Stimulated activated naive B cell treated with anti-CD40 and anti-IgM and Interleukin-4, amounts not matched to agents 10 μg/mL and 1 μg/mL and 100 μg/mL, for 72 hours (primary cell): Measurements from ENCODE around the gene FAM83C.

Experiments
- ATAC-seq, 2 donors: fragments of 150-1000 bp; cut with Tn5 transposase; replicated peaks; 2 replicates each; pipeline ENCODE4 v1.10.0; 2021; ENCODE audit warnings: moderate library complexity in 1 of 2
- DNase-seq: peaks from one replicate; pipeline ENCODE4 v3.0.0; 2021
- H3K27ac Mint-ChIP-seq: one replicate; pipeline ENCODE4 v1.8.0; 2022; ENCODE audit warnings: mild to moderate bottlenecking, mixed read lengths
- H3K27me3 Mint-ChIP-seq, 2 donors: one replicate each; pipeline ENCODE4 v1.8.0; 2022; ENCODE audit warnings: mixed read lengths in 2 of 2
- H3K36me3 Mint-ChIP-seq, 2 donors: one replicate each; pipeline ENCODE4 v1.8.0; 2022; ENCODE audit warnings: mixed read lengths in 2 of 2, mild to moderate bottlenecking in 1 of 2
- H3K4me1 Mint-ChIP-seq, 2 donors: one replicate each; pipeline ENCODE4 v1.8.0; 2022; ENCODE audit warnings: mixed read lengths in 2 of 2, mild to moderate bottlenecking in 1 of 2
- H3K4me3 Mint-ChIP-seq, 2 donors: one replicate each; pipeline ENCODE4 v1.8.0; 2022; ENCODE audit warnings: mild to moderate bottlenecking in 2 of 2, mixed read lengths in 2 of 2, moderate library complexity in 1 of 2
- H3K9me3 Mint-ChIP-seq, 2 donors: one replicate each; pipeline ENCODE4 v1.8.0; 2022; ENCODE audit warnings: mixed read lengths in 2 of 2, mild to moderate bottlenecking in 1 of 2

FAM83C gene

GRCh38 chr20:35277127-35277526, 15.1 kb downstream of the FAM83C start:
- no peaks in the 10 kb centered on the region for H3K27me3 Mint-ChIP-seq
- H3K4me1 Mint-ChIP-seq = peaks cover 26 to 44% of the 10 kb centered on the region in 2 donors
- H3K9me3 Mint-ChIP-seq = no peaks in the 10 kb centered on the region
- ATAC-seq (no peak), DNase-seq (no peak)
- H3K27ac Mint-ChIP-seq = peak overlapping the region; percentile 97
- peak overlapping the region; percentile 82 to 91 for H3K4me3 Mint-ChIP-seq
- peaks cover 43 to 53% of the 10 kb centered on the region in 2 donors for H3K36me3 Mint-ChIP-seq

DNA sequence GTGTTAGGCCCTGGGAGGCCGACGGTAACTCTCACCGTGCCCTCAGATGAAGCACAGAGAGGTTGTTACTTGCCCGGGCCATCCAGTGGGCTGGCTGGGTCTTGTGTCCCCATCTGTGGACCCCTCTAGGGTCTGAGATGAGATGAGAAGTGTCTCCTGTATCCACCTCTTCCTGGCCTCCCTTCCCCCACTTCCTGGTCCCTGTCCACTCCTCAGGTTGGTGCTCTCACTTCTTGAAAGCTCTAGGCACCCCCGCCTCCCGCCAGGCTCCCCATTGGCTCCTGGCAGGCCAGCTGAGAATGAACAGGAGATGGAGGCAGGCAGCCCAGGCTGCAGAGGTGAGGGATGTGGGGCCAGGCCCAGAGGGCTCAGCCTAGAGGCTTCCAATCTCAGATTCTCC, 15.8 kb downstream of the FAM83C start:
- H3K36me3 Mint-ChIP-seq = peaks cover 41 to 54% of the 10 kb centered on the region in 2 donors
- peaks cover 25 to 44% of the 10 kb centered on the region in 2 donors for H3K4me1 Mint-ChIP-seq

DNA sequence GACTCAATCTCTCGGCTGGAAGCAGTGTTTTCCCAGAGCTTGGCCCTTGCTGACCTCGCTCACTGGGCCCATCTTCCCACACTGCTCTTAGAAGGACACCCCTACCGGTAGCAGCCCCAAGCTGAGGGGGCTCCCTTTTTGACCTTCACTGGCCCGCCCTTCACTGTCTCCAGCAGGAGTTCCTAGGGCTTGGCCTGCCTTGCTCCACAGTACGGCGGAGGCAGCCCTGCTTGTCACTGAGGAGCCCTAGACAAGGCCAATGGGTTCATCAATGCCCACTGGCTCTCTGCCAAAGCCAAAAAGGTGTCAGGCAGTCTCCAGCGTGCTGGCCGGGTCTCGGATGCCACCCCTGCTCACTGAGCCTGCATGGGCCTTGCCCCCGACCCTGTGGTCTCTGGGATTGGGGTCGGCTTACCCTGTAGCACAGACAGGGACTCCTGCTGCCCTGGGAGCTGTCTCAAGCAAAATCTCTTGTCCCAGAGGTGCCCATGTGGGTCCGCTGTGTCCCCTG, 16.4 kb downstream of the FAM83C start:
- Mint-ChIP-seq H3K36me3 (peaks cover 46 to 60% of the 10 kb centered on the region in 2 donors), H3K4me1 (peaks cover 25 to 44% of the 10 kb centered on the region in 2 donors), H3K9me3 (no peaks in the 10 kb centered on the region), H3K4me3 (peak overlapping the region in 1 of 2 donors; percentile 32), H3K27ac (no peak overlapping the region), H3K27me3 (no peaks in the 10 kb centered on the region)
- ATAC-seq (no peak), DNase-seq (no peak)

More for the DNA sequence above, 15.8 kb downstream of the FAM83C start:
- DNase-seq = no peak
- H3K27ac Mint-ChIP-seq = peak overlapping the region; percentile 97
- H3K4me3 Mint-ChIP-seq = peak overlapping the region; percentile 82 to 91
- ATAC-seq = no peak
- H3K9me3 Mint-ChIP-seq = no peaks in the 10 kb centered on the region
- no peaks in the 10 kb centered on the region for H3K27me3 Mint-ChIP-seq

DNA sequence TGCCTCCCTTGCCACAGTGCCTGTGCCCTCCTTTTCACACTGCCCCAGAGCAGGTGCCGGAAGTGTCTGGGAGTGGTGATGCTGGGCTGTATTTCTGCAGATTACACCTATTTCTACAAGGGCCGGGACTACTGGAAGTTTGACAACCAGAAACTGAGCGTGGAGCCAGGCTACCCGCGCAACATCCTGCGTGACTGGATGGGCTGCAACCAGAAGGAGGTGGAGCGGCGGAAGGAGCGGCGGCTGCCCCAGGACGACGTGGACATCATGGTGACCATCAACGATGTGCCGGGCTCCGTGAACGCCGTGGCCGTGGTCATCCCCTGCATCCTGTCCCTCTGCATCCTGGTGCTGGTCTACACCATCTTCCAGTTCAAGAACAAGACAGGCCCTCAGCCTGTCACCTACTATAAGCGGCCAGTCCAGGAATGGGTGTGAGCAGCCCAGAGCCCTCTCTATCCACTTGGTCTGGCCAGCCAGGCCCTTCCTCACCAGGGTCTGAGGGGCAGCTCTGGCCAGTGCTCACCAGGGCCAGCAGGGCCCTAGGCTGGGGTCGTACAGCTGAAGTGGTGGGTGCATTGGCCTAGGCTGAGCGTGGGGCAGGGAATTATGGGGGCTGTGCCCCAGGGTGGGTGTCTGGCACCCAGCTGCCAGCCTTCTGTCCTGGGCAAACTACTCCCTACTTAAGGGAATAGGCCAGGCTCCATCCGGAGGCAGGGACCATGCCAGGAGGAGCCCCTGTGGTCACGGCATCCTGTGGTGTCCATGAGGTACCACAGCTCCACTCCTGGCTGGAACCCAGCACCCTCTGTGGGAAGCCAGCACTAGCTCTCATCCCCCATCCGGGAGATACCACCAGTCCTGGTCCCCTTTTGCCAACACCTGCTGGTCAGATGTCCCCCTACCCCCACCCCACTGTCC, 17.8 kb downstream of the FAM83C start:
- no peaks in the 10 kb centered on the region for H3K27me3 Mint-ChIP-seq
- peaks cover 37 to 56% of the 10 kb centered on the region in 2 donors for H3K36me3 Mint-ChIP-seq
- H3K4me3 Mint-ChIP-seq = no peak overlapping the region
- no peak for DNase-seq
- ATAC-seq = no peak
- peaks cover 14 to 35% of the 10 kb centered on the region in 2 donors for H3K4me1 Mint-ChIP-seq
- H3K27ac Mint-ChIP-seq = peak overlapping the region; percentile 31
- H3K9me3 Mint-ChIP-seq = no peaks in the 10 kb centered on the region

- ATAC-seq (no peak), DNase-seq (no peak)
- Mint-ChIP-seq H3K9me3 (no peaks in the 10 kb centered on the region), H3K4me1 (peaks cover 16 to 39% of the 10 kb centered on the region in 2 donors), H3K36me3 (peaks cover 34 to 52% of the 10 kb centered on the region in 2 donors), H3K27ac (peak overlapping the region; percentile 31), H3K4me3 (no peak overlapping the region), H3K27me3 (no peaks in the 10 kb centered on the region)
Measured at GRCh38 chr20:35273449-35274171, 18.6 kb downstream of the FAM83C start.

GRCh38 chr20:35271904-35272303, 20.3 kb downstream of the FAM83C start:
- no peak for DNase-seq
- peaks cover 17 to 44% of the 10 kb centered on the region in 2 donors for H3K4me1 Mint-ChIP-seq

DNA sequence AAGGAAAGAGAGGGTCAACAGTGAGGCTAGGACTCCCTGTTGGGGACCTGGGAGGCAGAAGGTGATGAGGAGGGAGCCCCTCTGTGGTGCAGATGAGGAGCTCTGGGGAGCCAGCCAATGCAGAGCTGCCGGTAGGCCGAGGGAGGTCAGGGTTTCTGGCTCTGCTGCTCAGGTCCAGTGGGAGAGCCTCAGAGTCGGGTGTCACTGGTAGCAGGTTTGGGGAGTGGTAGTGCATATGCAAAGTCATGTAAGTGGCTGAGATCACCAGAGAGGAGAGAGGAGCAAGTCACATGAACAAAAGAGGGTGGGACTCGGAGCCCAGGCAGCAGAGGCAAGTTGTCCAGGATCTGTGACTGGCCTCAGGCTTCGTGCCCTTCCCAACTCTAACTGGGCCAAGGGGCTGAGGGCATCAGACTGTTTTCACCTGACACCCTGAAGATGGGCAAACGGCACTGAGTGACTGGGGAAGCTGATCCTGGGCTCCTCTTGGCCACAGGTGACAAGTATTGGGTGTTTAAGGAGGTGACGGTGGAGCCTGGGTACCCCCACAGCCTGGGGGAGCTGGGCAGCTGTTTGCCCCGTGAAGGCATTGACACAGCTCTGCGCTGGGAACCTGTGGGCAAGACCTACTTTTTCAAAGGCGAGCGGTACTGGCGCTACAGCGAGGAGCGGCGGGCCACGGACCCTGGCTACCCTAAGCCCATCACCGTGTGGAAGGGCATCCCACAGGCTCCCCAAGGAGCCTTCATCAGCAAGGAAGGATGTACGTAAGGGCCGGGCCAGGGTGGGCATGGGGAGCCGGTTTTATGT, 20.9 kb downstream of the FAM83C start:
- peaks cover 15 to 39% of the 10 kb centered on the region in 2 donors for H3K4me1 Mint-ChIP-seq
- no peak overlapping the region for H3K4me3 Mint-ChIP-seq
- DNase-seq (no peak), ATAC-seq (no peak)
- H3K36me3 Mint-ChIP-seq = peaks cover 35 to 52% of the 10 kb centered on the region in 2 donors
- no peaks in the 10 kb centered on the region for H3K27me3 Mint-ChIP-seq
- H3K27ac Mint-ChIP-seq = peak overlapping the region; percentile 48
- H3K9me3 Mint-ChIP-seq = no peaks in the 10 kb centered on the region

More at GRCh38 chr20:35271904-35272303, 20.3 kb downstream of the FAM83C start:
- Mint-ChIP-seq H3K36me3 (peaks cover 32 to 46% of the 10 kb centered on the region in 2 donors), H3K9me3 (no peaks in the 10 kb centered on the region), H3K27me3 (no peaks in the 10 kb centered on the region), H3K27ac (no peak overlapping the region), H3K4me3 (no peak overlapping the region)
- ATAC-seq = no peak

DNA sequence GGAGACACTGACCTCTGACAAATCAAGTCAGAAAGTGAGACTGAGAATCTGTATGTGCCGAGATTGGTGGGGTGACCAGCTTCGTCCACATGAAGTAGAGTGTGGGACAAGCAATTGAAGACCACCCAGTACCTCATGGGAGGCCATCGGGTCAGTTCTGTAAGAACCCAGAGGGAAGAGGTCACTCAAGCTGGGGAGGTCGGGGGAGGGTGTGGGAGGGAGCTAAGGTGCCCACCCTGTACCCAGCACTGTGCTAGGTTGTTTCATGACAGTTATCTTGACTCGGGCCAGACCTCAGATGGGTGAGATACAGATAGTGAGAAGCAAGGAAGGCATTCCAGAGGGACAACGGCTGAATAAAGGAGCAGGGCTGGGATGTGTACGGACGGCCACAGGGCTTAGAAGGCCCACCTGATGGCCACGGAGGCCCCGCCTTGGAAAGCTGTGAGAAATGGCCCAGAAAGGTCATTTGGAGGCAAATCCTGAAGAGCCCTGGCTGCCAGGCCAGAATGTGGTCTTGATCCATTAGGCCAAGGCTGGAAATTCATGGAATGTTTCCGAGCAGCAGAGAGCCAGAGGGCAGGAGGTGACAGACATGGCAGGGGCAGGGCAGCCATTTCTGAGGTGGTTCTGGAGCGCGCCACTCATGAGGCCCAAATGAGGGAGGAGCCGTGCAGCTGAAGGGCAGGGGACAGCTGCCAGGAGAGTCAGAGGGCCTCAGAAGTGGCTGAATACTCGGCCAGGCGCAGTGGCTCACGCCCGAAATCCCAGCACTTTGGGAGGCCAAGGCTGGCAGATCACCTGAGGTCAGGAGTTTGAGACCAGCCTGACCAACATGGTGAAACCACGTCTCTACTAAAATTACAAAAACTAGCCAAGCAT, 22.0 kb downstream of the FAM83C start:
- Mint-ChIP-seq H3K36me3 (peaks cover 35 to 50% of the 10 kb centered on the region in 2 donors), H3K4me1 (peaks cover 11 to 36% of the 10 kb centered on the region in 2 donors), H3K27me3 (no peaks in the 10 kb centered on the region), H3K9me3 (no peaks in the 10 kb centered on the region), H3K27ac (no peak overlapping the region), H3K4me3 (no peak overlapping the region)
- no peak for ATAC-seq
- no peak for DNase-seq

DNA sequence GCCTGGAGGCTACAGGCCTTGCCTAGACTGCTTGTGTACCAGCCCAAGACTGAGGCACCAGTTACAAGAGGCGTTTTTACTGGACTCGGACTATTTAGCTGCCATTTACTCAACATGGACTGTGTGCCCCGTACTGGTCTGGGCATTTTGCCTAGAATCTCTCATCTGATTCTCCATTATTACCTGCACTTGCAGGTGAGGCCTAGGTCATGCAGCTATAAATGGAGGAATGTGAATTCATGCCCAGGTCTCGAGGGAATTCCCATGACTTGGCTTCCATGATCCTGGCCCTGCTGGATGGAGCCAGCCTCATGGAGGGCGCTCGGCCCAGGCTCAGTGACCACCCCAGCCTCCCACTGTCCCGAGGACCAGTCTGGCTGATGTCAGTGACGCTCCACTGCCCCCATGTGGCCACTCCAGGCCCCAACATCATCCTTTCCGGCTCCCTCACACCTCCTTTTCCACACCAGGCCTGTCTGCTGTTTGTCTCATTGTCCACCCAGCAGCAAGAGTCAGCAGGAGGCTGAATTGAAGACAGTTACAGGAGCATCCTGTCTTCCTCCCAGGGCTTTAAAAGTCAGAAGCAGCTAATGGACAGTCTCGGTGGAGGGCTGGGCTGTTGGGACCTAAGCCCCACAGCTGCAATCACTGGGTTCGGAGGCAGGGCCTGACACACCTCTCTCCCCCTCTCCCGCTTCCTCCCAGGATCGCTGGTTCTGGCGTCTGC, 23.0 kb downstream of the FAM83C start:
- Mint-ChIP-seq H3K36me3 (peaks cover 39 to 50% of the 10 kb centered on the region in 2 donors), H3K4me1 (peaks cover 12 to 35% of the 10 kb centered on the region in 2 donors), H3K27me3 (no peaks in the 10 kb centered on the region), H3K4me3 (no peak overlapping the region), H3K27ac (peak overlapping the region; percentile 25), H3K9me3 (no peaks in the 10 kb centered on the region)
- DNase-seq = no peak
- ATAC-seq = peak; percentile 78 to 80

DNA sequence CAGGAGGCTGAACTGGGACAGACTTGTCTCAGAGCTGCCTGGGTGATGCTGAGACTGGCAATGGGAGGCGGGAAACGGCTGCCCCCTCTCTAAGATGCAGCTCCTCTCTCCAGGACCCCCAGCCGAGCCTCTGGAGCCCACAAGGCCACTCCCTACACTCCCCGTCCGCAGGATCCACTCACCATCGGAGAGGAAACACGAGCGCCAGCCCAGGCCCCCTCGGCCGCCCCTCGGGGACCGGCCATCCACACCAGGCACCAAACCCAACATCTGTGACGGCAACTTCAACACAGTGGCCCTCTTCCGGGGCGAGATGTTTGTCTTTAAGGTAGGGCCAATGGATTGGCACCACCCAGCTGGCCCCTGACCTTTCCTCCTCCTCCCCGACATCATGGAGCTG, 25.1 kb downstream of the FAM83C start:
- H3K9me3 Mint-ChIP-seq = no peaks in the 10 kb centered on the region
- ATAC-seq (no peak), DNase-seq (no peak)
- H3K27ac Mint-ChIP-seq = no peak overlapping the region
- peaks cover 34 to 48% of the 10 kb centered on the region in 2 donors for H3K36me3 Mint-ChIP-seq
- no peak overlapping the region for H3K4me3 Mint-ChIP-seq
- no peaks in the 10 kb centered on the region for H3K27me3 Mint-ChIP-seq
- H3K4me1 Mint-ChIP-seq = peaks cover 14 to 21% of the 10 kb centered on the region in 2 donors

DNA sequence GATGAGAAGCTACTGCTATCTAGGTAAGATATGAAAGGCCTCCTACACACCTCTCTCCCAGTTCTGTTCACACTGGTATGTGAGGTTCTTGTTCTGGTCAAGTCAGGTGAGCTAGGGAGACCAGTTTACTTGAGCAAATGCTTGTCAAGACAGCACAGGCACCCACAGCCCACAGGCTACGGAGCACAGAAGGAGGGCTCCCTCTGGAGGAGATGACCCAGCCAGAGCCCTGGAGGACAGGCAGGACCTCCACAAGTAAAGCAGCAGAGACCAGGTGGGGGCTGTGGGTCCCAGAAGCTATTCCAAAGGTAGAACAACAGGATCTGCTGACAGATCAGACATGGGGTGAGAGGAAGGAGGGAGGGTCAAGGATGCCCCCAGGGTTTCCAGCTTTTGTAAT, 27.5 kb downstream of the FAM83C start:
- peaks cover 25 to 36% of the 10 kb centered on the region in 2 donors for H3K36me3 Mint-ChIP-seq
- H3K4me3 Mint-ChIP-seq = no peak overlapping the region
- DNase-seq (no peak), ATAC-seq (no peak)
- no peaks in the 10 kb centered on the region for H3K27me3 Mint-ChIP-seq
- H3K9me3 Mint-ChIP-seq = no peaks in the 10 kb centered on the region
- H3K4me1 Mint-ChIP-seq = peaks cover 14 to 21% of the 10 kb centered on the region in 2 donors
- H3K27ac Mint-ChIP-seq = peak overlapping the region; percentile 75

- Mint-ChIP-seq H3K9me3 (no peaks in the 10 kb centered on the region), H3K27me3 (no peaks in the 10 kb centered on the region), H3K36me3 (peaks cover 25 to 30% of the 10 kb centered on the region in 2 donors), H3K4me3 (no peak overlapping the region), H3K27ac (peak overlapping the region; percentile 75), H3K4me1 (peaks cover 10 to 13% of the 10 kb centered on the region in 2 donors)
- DNase-seq = no peak
- ATAC-seq = no peak
Measured at GRCh38 chr20:35263532-35264341, 28.5 kb downstream of the FAM83C start.
